Stomach (tissue), 9 donors: ENCODE results near the gene EPHA6. TPM values are rescaled to one million over a fixed set of nuclear protein-coding genes. Genes with fewer than 3 reads are reported as not detected.
"Not testable (repeated sequence)": the region's sequence is repeated elsewhere in the genome, so short reads cannot be mapped to it uniquely, and the experiment has no call there.

Experiments
- DNase-seq, 2 donors: peaks; one replicate each; pipeline versions ENCODE4 v3.0.0 to v3.0.0-alpha.2; 2013 to 2019
- H3K27ac ChIP-seq, 5 donors: fragments of 200-600 bp in 4 of 5; sonication (generic) in 4 of 5; one replicate each; pipeline ENCODE4 v1.5.1; 2013 to 2019; ENCODE audit warnings: mild to moderate bottlenecking in 1 of 5, moderate library complexity in 1 of 5
- H3K27me3 ChIP-seq, 3 donors: fragments of 200-600 bp; sonication (generic); one replicate each; pipeline ENCODE4 v1.5.1; 2017 to 2019; ENCODE audit warnings: mixed run types in 1 of 3
- H3K36me3 ChIP-seq, 4 donors: fragments of 200-600 bp; sonication (generic); 1 replicate in 3 of 4; 2 replicates in 1 of 4; pipeline ENCODE4 v1.5.1; 2016 to 2019
- H3K4me1 ChIP-seq, 4 donors: fragments of 200-600 bp; sonication (generic); one replicate each; pipeline ENCODE4 v1.5.1; 2016 to 2019
- H3K4me3 ChIP-seq, 4 donors: fragments of 200-600 bp; sonication (generic) in 3 of 4; one replicate each; pipeline ENCODE4 v1.5.1; 2016 to 2019; ENCODE audit warnings: mild to moderate bottlenecking in 1 of 4
- H3K9me3 ChIP-seq, 4 donors: fragments of 200-600 bp; sonication (generic); one replicate each; pipeline ENCODE4 v1.5.1; 2016 to 2019
- CTCF ChIP-seq, 7 experiments: fragments of 450-650 bp in 4 of 7; fragments of 200-600 bp in 3 of 7; sonication (generic) in 3 of 7; IDR thresholded peaks; one replicate each; pipeline ENCODE4 v1.5.1; 2016 to 2019; ENCODE audit warnings: antibody characterized with exemption in 7 of 7, control low read depth in 2 of 7, mild to moderate bottlenecking in 1 of 7
- EP300 ChIP-seq: sonication (generic); formaldehyde crosslinking; IDR thresholded peaks from one replicate; pipeline ENCODE4 v1.6.1; 2017; ENCODE audit warnings: antibody characterized with exemption
- POLR2A ChIP-seq, 4 donors: fragments of 450-650 bp; IDR thresholded peaks; one replicate each; pipeline ENCODE4 v1.6.1; 2016; ENCODE audit warnings: antibody characterized with exemption in 4 of 4, control low read depth in 2 of 4, mild to moderate bottlenecking in 1 of 4, moderate library complexity in 1 of 4
- POLR2AphosphoS5 ChIP-seq, 3 donors: sonication (generic); formaldehyde crosslinking; IDR thresholded peaks; one replicate each; pipeline ENCODE4 v1.6.1; 2016; ENCODE audit warnings: antibody characterized with exemption in 3 of 3
- WGBS, 5 donors: extraction: QIAGEN DNeasy Blood & Tissue Kit in 3 of 5; methylation state at CpG; one replicate each; pipeline versions ENCODE4 v1.1.5 to v1.1.7; 2013 to 2018; 5-methylcytosine and 5-hydroxymethylcytosine counted together
- intact Hi-C: fragments of 100-400 bp; cut with DNase I; formaldehyde crosslinking; loops from one replicate; pipeline ENCODE4 v1.15.1; 2023; ENCODE audit warnings: low total_unique reads
- polyA plus RNA-seq, 3 donors: library from polyadenylated mRNA; stranded (reverse); fragments of 200-250 nt; gene quantifications; one replicate each; pipeline ENCODE4 v1.2.3, GENCODE V29; 2013
- total RNA-seq, 5 donors: library from RNA; depleted of rRNA; stranded (reverse); fragments of >200 nt; gene quantifications; one replicate each; pipeline versions ENCODE4 v1.1.0 to v1.2.3, GENCODE V29; 2014 to 2016
- donor health status: healthy with polysubstance abuse.
- donor health status: Bipolar disorder and iron deficiency.
- donor health status: healthy.

The EPHA6 gene
- total and polyA plus RNA-seq, 8 donors, result 0.18 to 179 (median 14.7) TPM; not detected in 4

- no peaks in the 10 kb centered on the region for H3K36me3 ChIP-seq
- no peak for DNase-seq
- no peak overlapping the region for H3K27ac ChIP-seq
- peaks cover 0 to 5% (median 0%) of the 10 kb centered on the region in 4 donors for H3K9me3 ChIP-seq
- H3K27me3 ChIP-seq, result no peaks in the 10 kb centered on the region
- WGBS, 5 donors, result 39 to 46% (median 42%) methylated on average over 2 of the region's 2 CpGs
- no peak overlapping the region for H3K4me3 ChIP-seq
- no peaks in the 10 kb centered on the region for H3K4me1 ChIP-seq
- TF ChIP-seq CTCF (IDR thresholded peaks at IDR 0.05), result no peak
- TF ChIP-seq POLR2AphosphoS5 (IDR thresholded peaks at IDR 0.05), result no peak
- no peak for TF ChIP-seq EP300
- TF ChIP-seq POLR2A (IDR thresholded peaks at IDR 0.05), result no peak
- intact Hi-C loops, result no loop called here
Observed at GRCh38 chr3:97269202-97269601, 454.8 kb downstream of the EPHA6 start.

- WGBS, 5 donors, result 77 to 88% (median 85%) methylated on average over 15 of the region's 15 CpGs
- H3K4me1 ChIP-seq, H3K27me3 ChIP-seq, H3K9me3 ChIP-seq, DNase-seq, H3K36me3 ChIP-seq, H3K27ac ChIP-seq, H3K4me3 ChIP-seq, intact Hi-C loops: not testable (repeated sequence)
Observed at GRCh38 chr3:97276879-97277550, 462.6 kb downstream of the EPHA6 start.

- 89 to 93% (median 89%) methylated on average over 4 of the region's 4 CpGs for WGBS, 5 donors
- TF ChIP-seq POLR2A (IDR thresholded peaks at IDR 0.05) (no peak), CTCF (IDR thresholded peaks at IDR 0.05) (no peak), POLR2AphosphoS5 (IDR thresholded peaks at IDR 0.05) (no peak), EP300 (no peak)
Observed at GRCh38 chr3:97277708-97278107, 463.3 kb downstream of the EPHA6 start.

GRCh38 chr3:97278506-97278905, 464.1 kb downstream of the EPHA6 start:
- no peak overlapping the region for H3K27ac ChIP-seq
- peak in 1 of 2 donors; percentile 7 for DNase-seq
- H3K4me3 ChIP-seq, result no peak overlapping the region
- 67 to 100% (median 83%) methylated on average over 1 of the region's 1 CpG for WGBS, 5 donors
- TF ChIP-seq EP300, result no peak
- no peak for TF ChIP-seq CTCF (IDR thresholded peaks at IDR 0.05)
- TF ChIP-seq POLR2A (IDR thresholded peaks at IDR 0.05), result no peak
- no peak for TF ChIP-seq POLR2AphosphoS5 (IDR thresholded peaks at IDR 0.05)
- intact Hi-C loops, result no loop called here
- H3K9me3 ChIP-seq, result no peaks in the 10 kb centered on the region
- H3K36me3 ChIP-seq, result no peaks in the 10 kb centered on the region
- no peaks in the 10 kb centered on the region for H3K4me1 ChIP-seq
- no peaks in the 10 kb centered on the region for H3K27me3 ChIP-seq

More at GRCh38 chr3:97277708-97278107, 463.3 kb downstream of the EPHA6 start:
- DNase-seq, result no peak
- intact Hi-C loops, result no loop called here
- Histone ChIP-seq H3K27me3 (no peaks in the 10 kb centered on the region), H3K36me3 (no peaks in the 10 kb centered on the region), H3K27ac (no peak overlapping the region), H3K4me3 (no peak overlapping the region), H3K9me3 (no peaks in the 10 kb centered on the region), H3K4me1 (no peaks in the 10 kb centered on the region)

- H3K36me3 ChIP-seq, result no peaks in the 10 kb centered on the region
- peaks cover 0 to 20% (median 8%) of the 10 kb centered on the region in 4 donors for H3K9me3 ChIP-seq
- WGBS, 5 donors, result 86 to 94% (median 93%) methylated on average over 1 to 13 of the region's 13 CpGs
- no peaks in the 10 kb centered on the region for H3K4me1 ChIP-seq
- TF ChIP-seq EP300 (no peak), POLR2AphosphoS5 (IDR thresholded peaks at IDR 0.05) (no peak), CTCF (IDR thresholded peaks at IDR 0.05) (no peak), POLR2A (IDR thresholded peaks at IDR 0.05) (no peak)
- no peak overlapping the region for H3K27ac ChIP-seq
- no peak for DNase-seq
- H3K27me3 ChIP-seq, result no peaks in the 10 kb centered on the region
- H3K4me3 ChIP-seq, result no peak overlapping the region
- intact Hi-C loops, result no loop called here
Observed at GRCh38 chr3:97291901-97292300, 477.5 kb downstream of the EPHA6 start.
